GM12874 (cell line): ENCODE data around the gene UNK.

ENCODE experiments used
- TF ChIP-seq, protein P1 (sequence below): IDR thresholded peaks from 2 replicates; pipeline ENCODE4 v1.5.1; 2011; ENCODE audit warnings: low read depth, mild to moderate bottlenecking, control low read depth, low read length, moderate library complexity; ENCODE audit not compliant: insufficient read depth

Gene UNK

DNA sequence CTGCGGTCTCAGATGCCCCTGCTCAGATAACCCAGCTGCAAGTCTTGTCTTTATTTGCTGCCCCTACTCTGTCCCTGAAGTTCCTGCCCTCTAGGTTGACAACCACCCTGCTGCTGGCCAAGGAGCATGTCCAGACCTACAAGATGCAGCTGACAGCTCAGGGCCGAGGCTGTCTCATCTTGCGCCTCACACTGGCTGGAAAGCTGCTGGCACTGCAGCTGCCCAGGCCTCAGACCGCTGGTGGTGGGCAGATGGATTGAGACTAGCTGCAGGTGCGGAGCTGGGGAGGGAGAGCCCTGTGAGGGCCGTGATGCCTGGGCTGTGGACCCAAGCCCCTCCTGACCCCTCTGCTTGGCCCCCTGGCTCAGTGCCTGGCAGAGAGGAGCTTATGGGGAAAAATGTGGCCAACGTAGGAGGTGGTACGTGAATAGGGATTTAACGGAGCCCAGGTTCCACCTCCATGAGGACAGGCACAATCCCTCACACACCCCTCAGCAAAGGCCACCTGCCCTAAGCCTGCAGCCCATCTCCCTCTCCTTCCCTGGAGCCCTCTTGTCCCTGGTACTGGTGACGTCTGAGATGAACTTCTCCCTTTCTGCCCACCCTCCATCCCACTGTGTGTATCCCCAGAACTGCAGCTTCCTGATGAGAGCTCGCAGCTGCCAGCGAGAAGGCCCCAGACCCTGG is 11.3 kb upstream of the UNK start:
- TF ChIP-seq, protein P1, sequence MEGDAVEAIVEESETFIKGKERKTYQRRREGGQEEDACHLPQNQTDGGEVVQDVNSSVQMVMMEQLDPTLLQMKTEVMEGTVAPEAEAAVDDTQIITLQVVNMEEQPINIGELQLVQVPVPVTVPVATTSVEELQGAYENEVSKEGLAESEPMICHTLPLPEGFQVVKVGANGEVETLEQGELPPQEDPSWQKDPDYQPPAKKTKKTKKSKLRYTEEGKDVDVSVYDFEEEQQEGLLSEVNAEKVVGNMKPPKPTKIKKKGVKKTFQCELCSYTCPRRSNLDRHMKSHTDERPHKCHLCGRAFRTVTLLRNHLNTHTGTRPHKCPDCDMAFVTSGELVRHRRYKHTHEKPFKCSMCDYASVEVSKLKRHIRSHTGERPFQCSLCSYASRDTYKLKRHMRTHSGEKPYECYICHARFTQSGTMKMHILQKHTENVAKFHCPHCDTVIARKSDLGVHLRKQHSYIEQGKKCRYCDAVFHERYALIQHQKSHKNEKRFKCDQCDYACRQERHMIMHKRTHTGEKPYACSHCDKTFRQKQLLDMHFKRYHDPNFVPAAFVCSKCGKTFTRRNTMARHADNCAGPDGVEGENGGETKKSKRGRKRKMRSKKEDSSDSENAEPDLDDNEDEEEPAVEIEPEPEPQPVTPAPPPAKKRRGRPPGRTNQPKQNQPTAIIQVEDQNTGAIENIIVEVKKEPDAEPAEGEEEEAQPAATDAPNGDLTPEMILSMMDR = no peak

DNA sequence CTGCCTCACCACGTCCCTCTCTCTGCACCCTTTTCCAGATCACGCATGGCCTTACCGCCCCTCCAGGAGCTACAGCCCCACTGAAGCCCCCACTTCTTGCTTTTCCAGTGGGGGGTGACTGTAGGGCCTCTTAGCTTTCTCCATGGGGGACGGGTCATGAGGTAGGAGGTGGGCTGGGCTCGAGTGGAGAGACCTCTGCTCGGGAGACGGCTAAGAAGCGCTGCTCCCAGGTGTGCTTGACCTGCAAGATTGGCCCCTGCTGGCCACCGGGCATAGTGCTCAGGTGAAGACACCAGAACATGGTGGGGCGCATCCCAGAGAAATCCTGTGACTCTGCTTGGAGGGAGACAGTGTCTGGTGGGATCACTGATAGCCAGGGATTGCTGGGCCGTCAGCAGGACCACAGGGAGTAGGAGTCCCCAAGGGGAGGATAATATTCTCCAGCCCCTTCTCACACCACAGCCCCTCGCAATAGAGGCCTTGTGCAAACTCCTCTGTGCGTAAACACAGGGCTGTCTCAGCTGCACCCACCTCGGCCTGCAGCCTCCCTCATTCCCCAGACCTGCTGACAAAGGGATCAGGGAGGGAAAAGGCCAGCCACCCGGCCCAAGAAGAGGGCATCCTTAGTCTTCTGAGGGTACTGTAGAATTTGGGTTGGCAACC is 10.7 kb upstream of the UNK start:
- TF ChIP-seq, protein P1 = no peak

DNA sequence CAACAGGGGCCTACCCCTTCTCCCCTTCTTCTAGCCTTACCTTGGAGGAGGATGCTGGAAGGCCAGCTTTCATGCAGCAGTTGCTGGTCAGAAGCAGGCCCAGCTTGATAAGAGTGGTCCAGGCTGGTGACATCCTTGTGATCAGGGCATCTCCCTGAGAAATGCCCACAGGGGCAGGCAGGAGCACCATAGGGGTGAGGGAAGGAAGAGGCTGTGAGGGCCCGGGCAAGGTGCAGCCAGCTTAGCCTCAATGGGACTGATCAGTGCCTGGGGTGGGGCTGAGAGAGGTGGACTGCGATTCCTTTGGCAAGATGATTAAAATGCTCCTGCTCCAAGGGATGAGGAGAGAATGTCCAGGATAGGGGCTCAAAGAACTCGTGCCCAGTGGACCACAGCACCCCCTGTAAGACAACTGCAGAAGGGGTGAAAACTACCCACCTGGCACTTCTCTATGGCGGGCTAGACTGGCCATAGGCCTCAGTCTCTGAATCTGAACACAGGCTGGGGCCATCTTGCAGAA is 10.1 kb upstream of the UNK start:
- TF ChIP-seq, protein P1 = no peak

DNA sequence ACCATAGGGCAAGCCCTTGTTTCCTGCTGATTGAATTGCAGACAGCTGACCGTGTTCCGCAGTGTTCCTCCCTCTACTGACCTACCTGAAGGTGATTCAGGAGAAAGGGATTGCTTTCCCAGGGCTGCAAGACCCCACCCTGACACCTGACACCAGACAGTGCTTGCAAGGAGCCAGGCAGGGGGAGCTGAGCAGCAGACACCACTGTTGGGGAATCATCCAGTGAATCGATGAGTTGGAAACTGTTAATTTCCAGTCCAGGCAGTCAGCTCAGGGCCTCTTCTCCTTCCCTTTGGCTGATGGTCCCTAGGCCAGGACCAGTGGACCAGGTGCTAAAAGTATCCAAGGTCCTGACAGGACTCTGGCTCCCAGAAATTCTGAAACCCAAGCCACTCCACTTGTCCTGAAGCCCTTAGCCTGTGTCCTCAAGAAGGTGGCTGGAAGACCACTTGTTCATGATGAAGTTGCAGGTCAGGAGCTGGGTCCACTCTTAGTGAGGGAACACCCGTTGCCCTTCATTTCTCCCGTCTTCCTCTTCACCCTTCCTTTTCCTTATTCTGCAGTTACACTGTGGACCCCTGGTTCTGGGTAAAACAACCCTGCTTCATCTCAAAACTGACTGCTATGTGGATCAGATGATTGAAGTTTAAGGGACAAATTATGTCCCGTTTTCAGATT is 9.5 kb upstream of the UNK start:
- TF ChIP-seq, protein P1 = no peak

DNA sequence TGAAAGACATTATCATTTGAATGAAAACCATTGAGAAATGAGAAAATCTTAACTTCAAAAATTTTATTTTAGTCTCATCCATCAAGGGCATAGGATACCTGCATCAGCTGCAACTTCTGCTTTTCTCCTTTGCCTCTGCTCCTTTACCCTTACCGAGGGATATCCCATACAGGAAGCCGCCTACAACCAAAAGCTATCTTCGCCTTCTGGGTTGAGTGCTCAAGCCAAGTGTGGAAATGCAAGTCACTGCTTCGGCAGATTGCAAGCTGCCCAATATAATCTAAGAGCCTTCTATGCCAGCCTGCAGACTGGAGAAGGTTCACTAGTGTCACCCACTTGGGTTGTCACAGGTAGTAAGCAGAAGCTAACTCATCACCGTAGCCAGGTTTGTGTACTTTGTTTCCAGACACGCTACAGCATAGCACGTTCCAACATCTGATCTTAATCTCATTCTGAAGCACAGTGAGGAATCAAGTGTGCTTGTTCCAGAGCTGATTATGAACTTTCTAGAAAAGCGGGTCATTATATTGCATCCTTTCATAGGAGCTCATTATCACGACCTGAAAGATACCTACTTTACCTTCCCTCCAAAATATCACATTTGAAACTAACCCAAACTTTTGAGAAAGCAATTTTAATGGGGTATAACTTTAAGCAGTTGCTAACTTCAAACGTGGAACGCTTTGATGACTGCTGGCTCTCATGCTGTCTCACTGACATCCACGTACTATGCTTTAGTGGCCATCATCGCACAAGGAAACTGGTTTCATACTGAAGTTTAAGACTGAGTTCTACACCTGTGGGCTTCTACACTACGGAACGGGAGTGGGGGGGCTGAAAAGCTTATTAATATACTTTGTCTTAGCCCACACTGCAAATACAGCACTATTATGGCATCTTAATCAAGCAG is 8.0 kb upstream of the UNK start:
- TF ChIP-seq, protein P1 = no peak

DNA sequence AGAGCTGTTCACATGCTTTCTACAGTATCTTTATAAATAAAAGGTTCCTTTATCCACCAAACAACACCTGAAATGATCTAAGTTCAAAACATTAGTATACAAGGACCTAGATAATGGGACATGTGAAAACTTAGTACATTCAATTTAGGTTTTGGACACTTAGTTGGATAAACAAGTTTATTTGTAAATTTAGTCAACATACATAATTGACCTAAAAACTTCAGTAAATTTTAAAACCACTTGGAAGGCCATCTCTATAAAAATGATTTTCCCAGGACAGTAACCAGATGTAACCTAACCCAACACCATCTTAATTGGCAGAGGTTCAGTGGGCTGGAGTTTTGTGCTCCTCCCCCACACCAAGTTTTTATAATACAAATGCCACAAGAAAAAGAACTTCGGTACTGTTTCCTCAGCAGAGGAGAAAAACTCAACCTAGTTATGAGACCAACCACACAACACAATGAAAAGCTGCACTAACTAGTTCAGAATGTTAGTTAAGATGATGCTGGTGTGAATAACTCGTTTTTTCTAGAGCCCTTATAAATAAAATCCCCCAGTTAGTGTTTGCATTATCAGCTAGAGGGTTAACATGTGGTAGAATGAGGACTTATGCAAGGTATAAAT is 7.2 kb upstream of the UNK start:
- TF ChIP-seq, protein P1 = no peak
